ENCODE results near the gene PHLDB2.

The PHLDB2 gene

DNA sequence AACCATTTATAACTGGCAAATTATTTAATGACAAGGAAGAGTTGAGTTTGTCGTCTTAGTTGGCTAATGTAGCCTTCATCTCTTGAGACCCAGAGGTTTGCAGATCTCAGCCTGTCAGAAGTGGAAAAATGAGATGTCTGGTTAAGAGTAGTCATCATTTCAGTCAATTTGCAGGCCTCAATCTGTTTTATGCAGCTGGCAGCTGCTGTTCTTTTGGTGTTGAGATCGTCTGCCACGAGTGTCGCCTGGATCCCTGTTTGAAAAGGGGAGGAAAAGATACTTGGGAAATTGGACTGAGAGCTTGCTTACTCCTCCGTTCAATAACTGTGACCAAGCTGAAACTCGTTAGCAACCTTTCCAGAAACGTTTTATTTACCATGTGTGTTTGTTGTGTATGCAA lies 2.3 kb downstream of the PHLDB2 start:
- Mint-ChIP-seq H3K4me3 (peak overlapping the region; percentile 90), H3K4me1 (peaks cover 11% of the 10 kb centered on the region), H3K36me3 (no peaks in the 10 kb centered on the region), H3K9me3 (no peaks in the 10 kb centered on the region), H3K27ac (no peak overlapping the region)
- ATAC-seq: no peak
- no peak for DNase-seq (ENCODE audit: low spot score in 2 of 2)

DNA sequence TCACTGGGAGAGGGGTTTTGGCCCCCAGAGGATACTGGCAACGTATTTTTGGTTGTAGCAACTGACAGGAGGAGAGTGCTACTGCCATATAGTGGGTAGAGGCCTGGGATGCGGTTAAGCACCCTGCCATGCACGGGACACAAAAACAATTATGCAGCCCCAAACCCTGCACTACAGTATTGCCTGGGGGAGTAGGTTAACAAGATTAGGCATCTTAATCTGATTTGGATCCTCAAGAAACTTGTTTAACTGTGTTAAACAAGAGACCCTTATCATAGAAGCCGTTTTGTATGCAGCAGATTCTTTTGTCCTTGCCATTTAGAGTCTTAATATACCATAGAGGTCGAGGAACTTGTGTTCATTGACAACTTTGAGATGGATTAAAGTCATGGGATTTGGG lies 3.4 kb downstream of the PHLDB2 start:
- no peaks in the 10 kb centered on the region for H3K36me3 Mint-ChIP-seq
- H3K4me1 Mint-ChIP-seq: peaks cover 11% of the 10 kb centered on the region
- ATAC-seq: no peak
- no peak overlapping the region for H3K4me3 Mint-ChIP-seq
- H3K9me3 Mint-ChIP-seq: no peaks in the 10 kb centered on the region
- H3K27ac Mint-ChIP-seq: no peak overlapping the region
- no peak for DNase-seq (ENCODE audit: low spot score in 2 of 2)

DNA sequence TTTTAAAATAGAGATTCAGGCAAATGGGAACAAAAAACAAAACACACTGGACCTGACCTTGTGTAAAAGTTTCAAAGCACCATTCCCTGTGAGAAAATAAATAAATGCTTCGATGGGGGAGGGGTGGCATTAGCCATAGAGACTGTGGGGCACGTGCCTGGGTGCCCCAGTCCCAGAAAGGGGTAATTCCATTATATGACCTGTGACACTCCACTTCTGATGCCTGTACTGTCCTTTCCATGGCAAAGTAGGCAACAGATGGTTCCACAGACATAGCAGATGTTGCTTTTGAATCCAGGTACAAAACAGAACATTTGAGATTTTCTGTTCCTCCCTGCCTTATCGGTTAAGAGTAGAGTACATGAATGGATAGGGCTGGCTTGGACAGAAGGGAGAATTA lies 3.9 kb downstream of the PHLDB2 start:
- Mint-ChIP-seq H3K9me3 (no peaks in the 10 kb centered on the region), H3K4me1 (peaks cover 11% of the 10 kb centered on the region), H3K4me3 (no peak overlapping the region), H3K27ac (no peak overlapping the region), H3K36me3 (no peaks in the 10 kb centered on the region)
- no peak for DNase-seq (ENCODE audit: low spot score in 2 of 2)
- ATAC-seq: no peak

- Mint-ChIP-seq H3K9me3 (no peaks in the 10 kb centered on the region), H3K27ac (no peak overlapping the region), H3K4me1 (peaks cover 14% of the 10 kb centered on the region), H3K4me3 (no peak overlapping the region), H3K36me3 (no peaks in the 10 kb centered on the region)
- ATAC-seq (no peak), DNase-seq (ENCODE audit: low spot score in 2 of 2) (no peak)
Observed at GRCh38 chr3:111863942-111864694, 5.1 kb downstream of the PHLDB2 start.

- ATAC-seq (no peak), DNase-seq (ENCODE audit: low spot score in 2 of 2) (no peak)
- no peak overlapping the region for H3K4me3 Mint-ChIP-seq
- no peak overlapping the region for H3K27ac Mint-ChIP-seq
- peaks cover 23% of the 10 kb centered on the region for H3K4me1 Mint-ChIP-seq
- H3K9me3 Mint-ChIP-seq: no peaks in the 10 kb centered on the region
- no peaks in the 10 kb centered on the region for H3K36me3 Mint-ChIP-seq
Observed at GRCh38 chr3:111864821-111865656, 6.0 kb downstream of the PHLDB2 start.

- ATAC-seq (no peak), DNase-seq (ENCODE audit: low spot score in 2 of 2) (no peak)
- Mint-ChIP-seq H3K4me3 (no peak overlapping the region), H3K9me3 (no peaks in the 10 kb centered on the region), H3K27ac (no peak overlapping the region), H3K4me1 (peaks cover 15% of the 10 kb centered on the region), H3K36me3 (no peaks in the 10 kb centered on the region)
Observed at GRCh38 chr3:111867889-111868426, 8.9 kb downstream of the PHLDB2 start.

- H3K4me1 Mint-ChIP-seq: peaks cover 15% of the 10 kb centered on the region
- DNase-seq (ENCODE audit: low spot score in 2 of 2) (no peak), ATAC-seq (no peak)
- no peaks in the 10 kb centered on the region for H3K36me3 Mint-ChIP-seq
- no peaks in the 10 kb centered on the region for H3K9me3 Mint-ChIP-seq
- no peak overlapping the region for H3K27ac Mint-ChIP-seq
- H3K4me3 Mint-ChIP-seq: no peak overlapping the region
Observed at GRCh38 chr3:111870620-111871019, 11.6 kb downstream of the PHLDB2 start.

DNA sequence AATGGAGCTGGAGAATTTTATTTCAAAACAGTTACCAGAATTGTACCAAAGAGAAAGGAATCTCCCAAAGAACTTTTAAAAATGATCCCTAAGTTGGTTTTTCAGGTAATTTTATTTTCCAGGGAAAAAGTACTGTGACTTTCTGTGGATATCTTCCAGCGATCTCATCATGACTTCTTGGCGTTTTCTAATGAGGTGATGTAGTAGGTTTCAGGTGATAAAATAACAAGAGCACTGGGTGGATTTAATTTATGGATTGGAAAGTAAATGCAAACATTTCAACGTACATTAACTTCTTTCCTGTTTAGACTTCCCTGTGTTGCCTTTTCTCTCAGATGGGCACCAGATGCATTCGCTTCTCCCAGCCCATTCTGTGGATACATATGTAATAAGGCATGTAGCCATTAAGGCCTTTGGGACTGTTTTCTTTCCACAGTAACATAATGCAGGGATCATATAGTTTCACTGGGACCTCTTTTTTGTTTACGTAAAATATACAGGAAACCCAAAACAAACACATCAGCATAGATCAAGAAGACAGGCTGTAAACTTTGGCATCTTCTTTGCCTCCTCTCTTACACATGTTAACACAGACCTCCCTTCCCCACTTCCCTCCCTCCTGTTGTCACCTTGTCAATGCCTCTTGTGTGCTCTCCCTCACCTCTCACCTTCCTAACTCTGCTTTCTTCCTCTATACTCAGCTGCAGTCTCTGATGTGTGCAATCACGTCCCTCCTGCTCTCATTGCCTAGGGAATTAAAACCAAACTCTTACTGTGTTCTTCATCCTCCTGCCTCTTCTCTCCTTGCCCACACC lies 13.0 kb downstream of the PHLDB2 start:
- H3K4me3 Mint-ChIP-seq: no peak overlapping the region
- ATAC-seq: no peak
- no peak for DNase-seq (ENCODE audit: low spot score in 2 of 2)
- H3K9me3 Mint-ChIP-seq: no peaks in the 10 kb centered on the region
- H3K27ac Mint-ChIP-seq: no peak overlapping the region
- no peaks in the 10 kb centered on the region for H3K36me3 Mint-ChIP-seq
- peaks cover 15% of the 10 kb centered on the region for H3K4me1 Mint-ChIP-seq

DNA sequence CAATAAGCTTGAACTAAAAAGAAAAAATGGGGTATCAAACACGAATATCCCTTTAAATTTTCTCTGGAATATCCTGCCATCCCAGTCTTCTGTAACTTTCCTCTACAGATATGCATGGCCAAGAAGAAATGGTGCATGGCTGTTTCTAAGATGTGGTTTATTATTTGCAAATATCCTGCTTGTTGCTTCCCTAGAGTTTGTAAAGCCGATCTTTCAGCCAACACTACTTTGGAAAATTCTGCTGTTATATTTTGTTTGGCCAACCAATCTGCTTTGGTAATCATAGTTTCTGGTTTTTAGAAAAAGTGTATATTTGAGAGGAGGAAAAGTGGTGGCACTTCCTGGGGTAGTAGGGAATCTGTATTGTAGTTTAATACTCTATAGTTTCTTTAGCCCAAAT lies 13.9 kb downstream of the PHLDB2 start:
- Mint-ChIP-seq H3K4me1 (peaks cover 15% of the 10 kb centered on the region), H3K4me3 (no peak overlapping the region), H3K36me3 (no peaks in the 10 kb centered on the region), H3K27ac (no peak overlapping the region), H3K9me3 (no peaks in the 10 kb centered on the region)
- ATAC-seq (no peak), DNase-seq (ENCODE audit: low spot score in 2 of 2) (no peak)

DNA sequence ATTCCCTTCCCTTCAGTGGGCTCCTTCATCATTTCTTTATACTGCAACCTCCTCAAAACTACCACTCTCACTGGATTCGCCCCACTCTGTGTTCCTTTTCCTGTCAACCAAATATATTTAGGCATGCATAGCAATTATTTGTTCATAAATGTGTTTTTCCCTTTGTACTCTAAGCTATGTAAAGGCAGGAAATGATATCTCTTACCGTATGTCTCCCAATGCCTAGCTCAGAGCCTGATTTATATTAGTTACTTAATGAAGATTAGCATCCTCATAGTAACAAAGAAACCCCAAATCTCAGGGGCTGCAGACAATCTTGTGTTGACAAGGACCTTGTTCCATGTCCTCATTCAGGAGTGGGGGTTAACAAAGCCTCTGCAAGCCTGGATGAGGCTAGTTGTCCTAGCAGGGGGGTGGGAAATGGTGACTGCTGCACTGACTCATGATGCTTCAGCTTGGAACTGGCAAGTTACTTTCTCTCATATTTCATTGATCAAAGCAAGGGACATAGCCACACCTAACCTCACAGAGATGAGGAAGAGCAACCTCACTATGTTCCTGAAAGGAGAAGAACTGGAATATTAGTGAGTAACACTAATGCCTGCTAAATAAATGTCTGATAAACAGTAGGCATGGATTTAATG lies 15.2 kb downstream of the PHLDB2 start:
- no peak for DNase-seq (ENCODE audit: low spot score in 2 of 2)
- Mint-ChIP-seq H3K9me3 (no peaks in the 10 kb centered on the region), H3K27ac (no peak overlapping the region), H3K36me3 (no peaks in the 10 kb centered on the region), H3K4me1 (peaks cover 10% of the 10 kb centered on the region), H3K4me3 (no peak overlapping the region)
- no peak for ATAC-seq

DNA sequence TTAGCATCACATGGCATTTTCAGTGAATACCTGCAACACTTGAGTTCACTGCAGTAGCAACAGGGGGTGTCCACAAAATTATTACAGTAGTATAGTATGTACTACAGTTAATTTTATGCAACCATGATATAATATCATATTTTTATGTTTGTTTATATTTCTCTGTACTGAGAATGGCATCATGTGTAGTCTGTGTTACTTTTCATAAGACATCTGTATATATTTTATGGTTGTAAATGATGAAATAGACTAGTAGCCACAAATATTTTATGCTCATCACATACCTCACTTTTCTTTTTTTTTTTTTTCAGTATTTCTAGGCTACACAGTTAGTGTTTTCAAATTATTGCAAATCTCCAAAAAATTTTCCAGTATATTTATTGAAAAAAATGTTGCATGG lies 22.4 kb downstream of the PHLDB2 start:
- DNase-seq (ENCODE audit: low spot score in 2 of 2): no peak
- H3K27ac Mint-ChIP-seq: no peak overlapping the region
- ATAC-seq: no peak
- H3K36me3 Mint-ChIP-seq: no peaks in the 10 kb centered on the region
- no peaks in the 10 kb centered on the region for H3K9me3 Mint-ChIP-seq
- H3K4me3 Mint-ChIP-seq: no peak overlapping the region
- H3K4me1 Mint-ChIP-seq: peaks cover 12% of the 10 kb centered on the region

- ATAC-seq: no peak
- Mint-ChIP-seq H3K27ac (no peak overlapping the region), H3K4me3 (no peak overlapping the region), H3K9me3 (no peaks in the 10 kb centered on the region), H3K36me3 (no peaks in the 10 kb centered on the region), H3K4me1 (peaks cover 12% of the 10 kb centered on the region)
- no peak for DNase-seq (ENCODE audit: low spot score in 2 of 2)
Observed at GRCh38 chr3:111882194-111882593, 23.1 kb downstream of the PHLDB2 start.

- Mint-ChIP-seq H3K9me3 (no peaks in the 10 kb centered on the region), H3K4me3 (no peak overlapping the region), H3K4me1 (peaks cover 12% of the 10 kb centered on the region), H3K36me3 (no peaks in the 10 kb centered on the region), H3K27ac (no peak overlapping the region)
- DNase-seq (ENCODE audit: low spot score in 2 of 2) (no peak), ATAC-seq (peak; percentile 99)
Observed at GRCh38 chr3:111882799-111883198, 23.7 kb downstream of the PHLDB2 start.

DNA sequence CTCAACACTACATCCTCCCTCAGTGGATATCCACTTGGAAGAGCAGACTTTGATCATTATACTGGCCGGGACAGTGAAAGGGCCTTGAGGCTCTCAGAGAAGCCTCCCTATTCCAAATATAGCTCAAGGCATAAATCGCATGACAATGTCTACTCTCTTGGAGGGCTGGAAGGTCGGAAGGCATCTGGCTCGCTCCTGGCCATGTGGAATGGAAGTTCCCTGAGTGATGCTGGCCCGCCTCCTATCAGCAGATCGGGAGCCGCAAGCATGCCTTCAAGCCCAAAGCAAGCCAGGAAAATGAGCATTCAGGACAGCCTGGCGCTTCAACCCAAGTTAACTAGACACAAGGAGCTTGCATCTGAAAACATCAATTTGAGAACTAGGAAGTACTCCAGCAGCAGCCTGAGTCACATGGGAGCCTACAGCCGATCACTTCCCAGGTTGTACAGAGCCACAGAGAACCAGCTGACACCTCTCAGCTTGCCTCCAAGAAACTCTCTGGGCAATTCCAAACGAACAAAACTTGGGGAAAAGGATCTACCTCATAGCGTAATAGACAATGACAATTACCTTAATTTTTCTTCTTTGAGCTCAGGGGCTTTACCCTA lies 25.4 kb downstream of the PHLDB2 start:
- peaks cover 12% of the 10 kb centered on the region for H3K4me1 Mint-ChIP-seq
- H3K4me3 Mint-ChIP-seq: no peak overlapping the region
- ATAC-seq: no peak
- no peak overlapping the region for H3K27ac Mint-ChIP-seq
- H3K9me3 Mint-ChIP-seq: no peaks in the 10 kb centered on the region
- DNase-seq (ENCODE audit: low spot score in 2 of 2): no peak
- H3K36me3 Mint-ChIP-seq: no peaks in the 10 kb centered on the region
